Measurements from ENCODE around the gene CYP27B1. TPM values are rescaled to one million over a fixed set of nuclear protein-coding genes. Genes with fewer than 3 reads are reported as not detected.

CYP27B1 gene
- total RNA-seq, 1 experiment from 2014 or later = 4.7 TPM

- BruUV-seq (replicated peaks) = no TSS peak
- Histone ChIP-seq H3K27me3 (replicated peaks; ENCODE audit: insufficient read depth, low read depth, low read length, poor library complexity) (peaks cover 18% of the 10 kb centered on the region), H3K36me3 (ENCODE audit: insufficient read depth, low read length, poor library complexity, severe bottlenecking) (no peaks in the 10 kb centered on the region), H3K27ac (ENCODE audit: low read depth, low read length, poor library complexity, severe bottlenecking) (no peak overlapping the region), H3K4me1 (ENCODE audit: insufficient read depth, low read length, poor library complexity, severe bottlenecking) (peaks cover 31% of the 10 kb centered on the region), H3K4me3 (ENCODE audit: low read depth, low read length, poor library complexity, severe bottlenecking) (peak overlapping the region; percentile 62), H3K9me3 (ENCODE audit: low read depth, low read length, poor library complexity, severe bottlenecking) (no peaks in the 10 kb centered on the region)
- TF ChIP-seq EZH2 (IDR thresholded peaks at IDR 0.05; ENCODE audit: borderline replicate concordance, low read depth, low read length, poor library complexity, severe bottlenecking) (no peak), CTCF (conservative IDR thresholded peaks at IDR 0.05; ENCODE audit: low read depth, low read length) (peak; percentile 44)
- POLR2A ChIA-PET (ENCODE audit: low non-redundant PET) = no interaction called here
- no peak for DNase-seq (ENCODE audit: low spot score)
- intact Hi-C loops (cut with micrococcal nuclease; ENCODE audit: unreplicated experiment) = no loop called here
- CTCF ChIA-PET = interaction anchor here (0.6 to 2.3 kb wide), 5 partner anchors 9 to 471 kb away, joined by 3 to 17 read pairs (median 3); no protein-coding TSS in a partner anchor
Observed at GRCh38 chr12:57735952-57736740, 30.7 kb downstream of the CYP27B1 start.

GRCh38 chr12:57735198-57735855 is 31.6 kb downstream of the CYP27B1 start:
- H3K4me3 ChIP-seq (ENCODE audit: low read depth, low read length, poor library complexity, severe bottlenecking) = no peak overlapping the region
- POLR2A ChIA-PET (ENCODE audit: low non-redundant PET) = no interaction called here
- intact Hi-C loops (cut with micrococcal nuclease; ENCODE audit: unreplicated experiment) = no loop called here
- H3K36me3 ChIP-seq (ENCODE audit: insufficient read depth, low read length, poor library complexity, severe bottlenecking) = no peaks in the 10 kb centered on the region
- TF ChIP-seq CTCF (conservative IDR thresholded peaks at IDR 0.05; ENCODE audit: low read depth, low read length) = no peak
- TF ChIP-seq EZH2 (IDR thresholded peaks at IDR 0.05; ENCODE audit: borderline replicate concordance, low read depth, low read length, poor library complexity, severe bottlenecking) = no peak
- peaks cover 30% of the 10 kb centered on the region for H3K4me1 ChIP-seq (ENCODE audit: insufficient read depth, low read length, poor library complexity, severe bottlenecking)
- no TSS peak for BruUV-seq (replicated peaks)
- H3K27ac ChIP-seq (ENCODE audit: low read depth, low read length, poor library complexity, severe bottlenecking) = no peak overlapping the region
- no peak for DNase-seq (ENCODE audit: low spot score)
- H3K27me3 ChIP-seq (replicated peaks; ENCODE audit: insufficient read depth, low read depth, low read length, poor library complexity) = peaks cover 18% of the 10 kb centered on the region
- no peaks in the 10 kb centered on the region for H3K9me3 ChIP-seq (ENCODE audit: low read depth, low read length, poor library complexity, severe bottlenecking)
- CTCF ChIA-PET = interaction anchor here (1.0 to 2.3 kb wide), 2 partner anchors 9 to 152 kb away, joined by 3 to 17 read pairs; no protein-coding TSS in a partner anchor

GRCh38 chr12:57734591-57734990 is 32.3 kb downstream of the CYP27B1 start:
- intact Hi-C loops (cut with micrococcal nuclease; ENCODE audit: unreplicated experiment) = no loop called here
- no peak overlapping the region for H3K27ac ChIP-seq (ENCODE audit: low read depth, low read length, poor library complexity, severe bottlenecking)
- no peak overlapping the region for H3K4me3 ChIP-seq (ENCODE audit: low read depth, low read length, poor library complexity, severe bottlenecking)
- peaks cover 22% of the 10 kb centered on the region for H3K4me1 ChIP-seq (ENCODE audit: insufficient read depth, low read length, poor library complexity, severe bottlenecking)
- DNase-seq (ENCODE audit: low spot score) = no peak
- no TSS peak for BruUV-seq (replicated peaks)
- peaks cover 18% of the 10 kb centered on the region for H3K27me3 ChIP-seq (replicated peaks; ENCODE audit: insufficient read depth, low read depth, low read length, poor library complexity)
- H3K36me3 ChIP-seq (ENCODE audit: insufficient read depth, low read length, poor library complexity, severe bottlenecking) = no peaks in the 10 kb centered on the region
- TF ChIP-seq CTCF (conservative IDR thresholded peaks at IDR 0.05; ENCODE audit: low read depth, low read length) = no peak
- POLR2A ChIA-PET (ENCODE audit: low non-redundant PET) = no interaction called here
- CTCF ChIA-PET = no interaction called here
- H3K9me3 ChIP-seq (ENCODE audit: low read depth, low read length, poor library complexity, severe bottlenecking) = no peaks in the 10 kb centered on the region
